Liver (tissue), 9 donors: ENCODE data around the gene DTNB. TPM values are rescaled to one million over a fixed set of nuclear protein-coding genes. Genes with fewer than 3 reads are reported as not detected.
"Not testable (repeated sequence)": the region's sequence is repeated elsewhere in the genome, so short reads cannot be mapped to it uniquely, and the experiment has no call there.

Experiments
- DNase-seq: peaks from one replicate; pipeline ENCODE4 v3.0.0-alpha.2; 2017; ENCODE audit warnings: low spot score
- H3K27ac ChIP-seq, 2 donors: one replicate each; pipeline ENCODE4 v1.7.0; 2013; ENCODE audit warnings: inconsistent platforms in 2 of 2, low read length in 2 of 2, control low read depth in 1 of 2, low read depth in 1 of 2, mild to moderate bottlenecking in 1 of 2
- H3K27me3 ChIP-seq, 4 donors: one replicate each; pipeline versions ENCODE4 v1.6.1 to v1.7.0; 2013; ENCODE audit warnings: low read length in 3 of 4, inconsistent platforms in 1 of 4, mild to moderate bottlenecking in 1 of 4, moderate library complexity in 1 of 4; ENCODE audit not compliant: control insufficient read depth in 4 of 4, insufficient read depth in 4 of 4
- H3K36me3 ChIP-seq, 4 donors: one replicate each; pipeline versions ENCODE4 v1.6.1 to v1.7.0; 2013; ENCODE audit warnings: low read length in 3 of 4, mild to moderate bottlenecking in 3 of 4, low read depth in 1 of 4, moderate library complexity in 1 of 4; ENCODE audit not compliant: control insufficient read depth in 4 of 4, insufficient read depth in 3 of 4
- H3K4me1 ChIP-seq, 4 donors: one replicate each; pipeline versions ENCODE4 v1.6.1 to v1.7.0; 2013; ENCODE audit warnings: low read length in 3 of 4, mild to moderate bottlenecking in 3 of 4, moderate library complexity in 1 of 4; ENCODE audit not compliant: control insufficient read depth in 4 of 4, insufficient read depth in 4 of 4
- H3K4me3 ChIP-seq, 3 donors: one replicate each; pipeline versions ENCODE4 v1.6.1 to v1.7.0; 2013; ENCODE audit warnings: low read length in 3 of 3, control low read depth in 1 of 3, low read depth in 1 of 3, mild to moderate bottlenecking in 1 of 3
- H3K9ac ChIP-seq, 2 donors: one replicate each; pipeline ENCODE4 v1.7.0; 2013; ENCODE audit warnings: low read length in 2 of 2, mild to moderate bottlenecking in 2 of 2, moderate library complexity in 2 of 2, control low read depth in 1 of 2, low read depth in 1 of 2
- H3K9me3 ChIP-seq, 4 donors: one replicate each; pipeline versions ENCODE4 v1.6.1 to v1.7.0; 2013; ENCODE audit warnings: low read length in 3 of 4; ENCODE audit not compliant: control insufficient read depth in 4 of 4
- EGR1 ChIP-seq, 2 donors: IDR thresholded peaks; 2 replicates each; pipeline ENCODE4 v1.6.1; 2016 to 2018; ENCODE audit warnings: antibody characterized with exemption in 2 of 2, low read depth in 2 of 2
- FOXA1 ChIP-seq: IDR thresholded peaks from 2 replicates; pipeline ENCODE4 v1.6.1; 2016; ENCODE audit warnings: antibody characterized with exemption
- FOXA2 ChIP-seq: IDR thresholded peaks from 2 replicates; pipeline ENCODE4 v1.6.1; 2016; ENCODE audit warnings: antibody characterized with exemption
- GABPA ChIP-seq, 2 donors: IDR thresholded peaks in 1 of 2; conservative IDR thresholded peaks in 1 of 2; 2 replicates each; pipeline ENCODE4 v1.6.1; 2016; ENCODE audit warnings: antibody characterized with exemption in 2 of 2, mild to moderate bottlenecking in 1 of 2, moderate library complexity in 1 of 2
- HNF4A ChIP-seq, 2 donors: conservative IDR thresholded peaks; 2 replicates each; pipeline ENCODE4 v1.6.1; 2016; ENCODE audit warnings: antibody characterized with exemption in 2 of 2, mild to moderate bottlenecking in 2 of 2
- HNF4G ChIP-seq: IDR thresholded peaks from 2 replicates; pipeline ENCODE4 v1.6.1; 2016; ENCODE audit warnings: antibody characterized with exemption
- JUND ChIP-seq, 2 donors: IDR thresholded peaks; 2 replicates each; pipeline ENCODE4 v1.6.1; 2016; ENCODE audit warnings: antibody characterized with exemption in 2 of 2
- NR2F2 ChIP-seq: IDR thresholded peaks from 2 replicates; pipeline ENCODE4 v1.6.1; 2016; ENCODE audit warnings: antibody characterized with exemption
- RAD21 ChIP-seq, 2 donors: IDR thresholded peaks; 2 replicates each; pipeline ENCODE4 v1.6.1; 2016; ENCODE audit warnings: antibody characterized with exemption in 2 of 2, mild to moderate bottlenecking in 2 of 2
- RXRA ChIP-seq, 2 donors: IDR thresholded peaks; 2 replicates each; pipeline ENCODE4 v1.6.1; 2017 to 2018; ENCODE audit warnings: antibody characterized with exemption in 2 of 2, mild to moderate bottlenecking in 1 of 2
- SP1 ChIP-seq: IDR thresholded peaks from 2 replicates; pipeline ENCODE4 v1.6.1; 2018; ENCODE audit warnings: antibody characterized with exemption, mild to moderate bottlenecking
- TAF1 ChIP-seq: conservative IDR thresholded peaks from 2 replicates; pipeline ENCODE4 v1.6.1; 2016; ENCODE audit warnings: antibody characterized with exemption, mild to moderate bottlenecking
- YY1 ChIP-seq: IDR thresholded peaks from 2 replicates; pipeline ENCODE4 v1.6.1; 2016; ENCODE audit warnings: antibody characterized with exemption, mild to moderate bottlenecking
- WGBS: extraction: QIAGEN DNeasy Blood & Tissue Kit; methylation state at CpG from one replicate; pipeline ENCODE4 v1.1.7; 2013; 5-methylcytosine and 5-hydroxymethylcytosine counted together
- polyA plus RNA-seq, 2 donors: library from polyadenylated mRNA; stranded (reverse) in 1 of 2; unstranded in 1 of 2; fragments of 200-250 nt in 1 of 2; fragments of >200 nt in 1 of 2; fragmentation: Nextera tagmentation in 1 of 2; extraction: Ambion mirVana in 1 of 2; gene quantifications; one replicate each; pipeline versions ENCODE4 v1.2.1 to v1.2.3, GENCODE V29; 2013 to 2015
- total RNA-seq, 2 donors: library from RNA; depleted of rRNA; stranded (reverse); fragments of >200 nt; gene quantifications; one replicate each; pipeline ENCODE4 v1.2.3, GENCODE V29; 2014
- TF ChIP-seq, protein P1 (sequence below): IDR thresholded peaks from 2 replicates; pipeline ENCODE4 v1.6.1; 2016; ENCODE audit warnings: antibody characterized with exemption
- TF ChIP-seq, protein P2 (sequence below): fragments of 150-350 bp; IDR thresholded peaks from 2 replicates; pipeline ENCODE4 v1.5.1; 2017; ENCODE audit warnings: improper control_type of control experiment, low read depth, low read length; ENCODE audit not compliant: missing input control
- TF ChIP-seq, protein P3 (sequence below): IDR thresholded peaks from 2 replicates; pipeline ENCODE4 v1.6.1; 2016; ENCODE audit warnings: antibody characterized with exemption
- TF ChIP-seq, protein P4 (sequence below): IDR thresholded peaks from 2 replicates; pipeline ENCODE4 v1.6.1; 2016; ENCODE audit warnings: antibody characterized with exemption, mild to moderate bottlenecking
- donor health status: healthy.
- donor health status: healthy.
- donor health status: healthy.
- donor health status: healthy.
- donor health status: healthy.

DTNB gene
- total and polyA plus RNA-seq, 4 donors: 3.3 to 10.5 (median 6.4) TPM

DNA sequence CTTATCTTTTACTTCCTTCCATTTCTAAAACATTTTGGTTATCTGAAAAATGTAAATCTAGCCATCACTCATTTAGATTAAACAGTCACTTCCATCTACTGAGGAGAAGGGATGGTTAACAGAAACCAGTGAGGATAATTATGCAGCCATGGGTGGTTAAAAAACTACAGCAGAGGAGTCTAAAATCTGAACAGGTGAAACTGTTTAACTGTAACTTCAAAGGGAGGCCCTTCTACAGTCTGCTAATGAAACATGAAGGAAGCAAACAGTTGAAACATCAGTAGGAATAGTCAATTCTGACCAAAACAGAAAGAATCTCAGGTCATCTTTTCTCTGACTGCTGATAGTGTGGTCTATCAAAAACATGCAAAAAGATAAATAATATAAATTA is 71.0 kb downstream of the DTNB start:
- no peak for DNase-seq
- Histone ChIP-seq H3K4me3 (no peak overlapping the region), H3K27me3 (no peaks in the 10 kb centered on the region), H3K36me3 (no peaks in the 10 kb centered on the region), H3K9ac (no peak overlapping the region), H3K27ac (no peak overlapping the region), H3K9me3 (no peaks in the 10 kb centered on the region), H3K4me1 (no peaks in the 10 kb centered on the region)
- TF ChIP-seq, protein P1, sequence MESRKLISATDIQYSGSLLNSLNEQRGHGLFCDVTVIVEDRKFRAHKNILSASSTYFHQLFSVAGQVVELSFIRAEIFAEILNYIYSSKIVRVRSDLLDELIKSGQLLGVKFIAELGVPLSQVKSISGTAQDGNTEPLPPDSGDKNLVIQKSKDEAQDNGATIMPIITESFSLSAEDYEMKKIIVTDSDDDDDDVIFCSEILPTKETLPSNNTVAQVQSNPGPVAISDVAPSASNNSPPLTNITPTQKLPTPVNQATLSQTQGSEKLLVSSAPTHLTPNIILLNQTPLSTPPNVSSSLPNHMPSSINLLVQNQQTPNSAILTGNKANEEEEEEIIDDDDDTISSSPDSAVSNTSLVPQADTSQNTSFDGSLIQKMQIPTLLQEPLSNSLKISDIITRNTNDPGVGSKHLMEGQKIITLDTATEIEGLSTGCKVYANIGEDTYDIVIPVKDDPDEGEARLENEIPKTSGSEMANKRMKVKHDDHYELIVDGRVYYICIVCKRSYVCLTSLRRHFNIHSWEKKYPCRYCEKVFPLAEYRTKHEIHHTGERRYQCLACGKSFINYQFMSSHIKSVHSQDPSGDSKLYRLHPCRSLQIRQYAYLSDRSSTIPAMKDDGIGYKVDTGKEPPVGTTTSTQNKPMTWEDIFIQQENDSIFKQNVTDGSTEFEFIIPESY: no peak
- TF ChIP-seq HNF4A (conservative IDR thresholded peaks at IDR 0.05): no peak
- no peak for TF ChIP-seq TAF1
- no peak for TF ChIP-seq FOXA1
- no peak for TF ChIP-seq JUND (IDR thresholded peaks at IDR 0.05)
- no peak for TF ChIP-seq GABPA (IDR thresholded peaks at IDR 0.05 in 1 of 2, conservative IDR thresholded peaks at IDR 0.05 in 1 of 2)
- no peak for TF ChIP-seq NR2F2
- no peak for TF ChIP-seq FOXA2
- TF ChIP-seq, protein P2, sequence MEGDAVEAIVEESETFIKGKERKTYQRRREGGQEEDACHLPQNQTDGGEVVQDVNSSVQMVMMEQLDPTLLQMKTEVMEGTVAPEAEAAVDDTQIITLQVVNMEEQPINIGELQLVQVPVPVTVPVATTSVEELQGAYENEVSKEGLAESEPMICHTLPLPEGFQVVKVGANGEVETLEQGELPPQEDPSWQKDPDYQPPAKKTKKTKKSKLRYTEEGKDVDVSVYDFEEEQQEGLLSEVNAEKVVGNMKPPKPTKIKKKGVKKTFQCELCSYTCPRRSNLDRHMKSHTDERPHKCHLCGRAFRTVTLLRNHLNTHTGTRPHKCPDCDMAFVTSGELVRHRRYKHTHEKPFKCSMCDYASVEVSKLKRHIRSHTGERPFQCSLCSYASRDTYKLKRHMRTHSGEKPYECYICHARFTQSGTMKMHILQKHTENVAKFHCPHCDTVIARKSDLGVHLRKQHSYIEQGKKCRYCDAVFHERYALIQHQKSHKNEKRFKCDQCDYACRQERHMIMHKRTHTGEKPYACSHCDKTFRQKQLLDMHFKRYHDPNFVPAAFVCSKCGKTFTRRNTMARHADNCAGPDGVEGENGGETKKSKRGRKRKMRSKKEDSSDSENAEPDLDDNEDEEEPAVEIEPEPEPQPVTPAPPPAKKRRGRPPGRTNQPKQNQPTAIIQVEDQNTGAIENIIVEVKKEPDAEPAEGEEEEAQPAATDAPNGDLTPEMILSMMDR: no peak
- no peak for TF ChIP-seq EGR1 (IDR thresholded peaks at IDR 0.05; ENCODE audit: low read depth in 2 of 2)
- TF ChIP-seq HNF4G: no peak
- TF ChIP-seq, protein P3, sequence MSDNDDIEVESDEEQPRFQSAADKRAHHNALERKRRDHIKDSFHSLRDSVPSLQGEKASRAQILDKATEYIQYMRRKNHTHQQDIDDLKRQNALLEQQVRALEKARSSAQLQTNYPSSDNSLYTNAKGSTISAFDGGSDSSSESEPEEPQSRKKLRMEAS: no peak

DNA sequence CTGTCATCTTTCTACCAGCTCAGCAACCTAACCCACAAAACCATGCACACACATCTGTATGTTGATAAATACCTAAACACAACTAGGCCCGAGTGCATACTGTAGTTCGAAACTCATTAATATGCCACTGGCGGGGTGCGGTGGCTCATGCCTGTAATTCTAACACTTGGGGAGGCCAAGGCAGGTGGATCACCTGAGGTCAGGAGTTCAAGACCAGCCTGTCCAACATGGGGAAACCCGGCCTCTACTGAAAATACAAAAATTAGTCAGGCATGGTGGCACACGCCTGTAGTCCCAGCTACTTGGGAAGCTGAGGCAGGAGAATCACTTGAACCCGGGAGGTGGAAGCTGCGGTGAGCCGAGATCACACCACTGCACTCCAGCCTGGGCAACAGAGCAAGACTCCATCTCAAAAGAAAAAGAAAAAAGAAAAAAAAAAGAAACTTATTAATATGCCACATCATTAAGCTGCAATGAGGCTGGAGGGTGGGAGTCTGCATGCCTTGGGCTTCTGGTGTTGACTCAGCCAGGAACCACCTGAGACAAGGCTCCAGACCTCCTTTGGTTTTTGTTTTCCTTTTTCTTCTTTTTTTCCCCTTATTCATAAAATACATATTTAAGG is 71.6 kb downstream of the DTNB start:
- WGBS: 95% methylated on average over 9 of the region's 9 CpGs
- H3K4me3 ChIP-seq, H3K4me1 ChIP-seq, H3K36me3 ChIP-seq, DNase-seq, H3K27me3 ChIP-seq, H3K9ac ChIP-seq, H3K27ac ChIP-seq, H3K9me3 ChIP-seq: not testable (repeated sequence)

DNA sequence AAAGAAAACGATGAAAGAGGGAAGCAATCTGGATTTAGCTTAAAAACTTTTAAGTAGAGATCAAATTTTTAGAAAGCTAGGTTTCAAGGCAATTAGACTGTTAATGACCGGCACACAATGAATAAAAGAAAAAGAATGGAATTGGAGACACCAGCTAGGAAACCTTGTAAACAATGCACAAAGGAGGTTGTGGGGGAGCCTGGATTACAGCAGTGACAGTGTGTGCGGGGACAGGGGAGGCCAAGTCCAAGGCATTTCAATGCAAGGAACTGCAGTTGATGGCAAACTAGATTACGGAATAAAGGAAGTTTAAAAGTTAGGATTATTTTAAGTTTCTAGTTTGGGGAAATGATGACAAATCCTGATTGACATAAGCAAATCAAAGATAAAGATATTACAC is 74.5 kb downstream of the DTNB start:
- no peaks in the 10 kb centered on the region for H3K36me3 ChIP-seq
- H3K27ac ChIP-seq: no peak overlapping the region
- H3K4me3 ChIP-seq: no peak overlapping the region
- H3K9me3 ChIP-seq: no peaks in the 10 kb centered on the region
- H3K9ac ChIP-seq: no peak overlapping the region
- DNase-seq: no peak
- H3K4me1 ChIP-seq: no peaks in the 10 kb centered on the region
- WGBS: 92% methylated on average over 4 of the region's 4 CpGs
- H3K27me3 ChIP-seq: no peaks in the 10 kb centered on the region
- TF ChIP-seq SP1 (no peak), JUND (IDR thresholded peaks at IDR 0.05) (no peak), FOXA2 (no peak), RAD21 (IDR thresholded peaks at IDR 0.05) (no peak), YY1 (no peak), TAF1 (no peak), GABPA (IDR thresholded peaks at IDR 0.05 in 1 of 2, conservative IDR thresholded peaks at IDR 0.05 in 1 of 2) (no peak), EGR1 (IDR thresholded peaks at IDR 0.05; ENCODE audit: low read depth in 2 of 2) (no peak), RXRA (IDR thresholded peaks at IDR 0.05) (no peak)
- TF ChIP-seq, protein P3: no peak
- TF ChIP-seq, protein P4, sequence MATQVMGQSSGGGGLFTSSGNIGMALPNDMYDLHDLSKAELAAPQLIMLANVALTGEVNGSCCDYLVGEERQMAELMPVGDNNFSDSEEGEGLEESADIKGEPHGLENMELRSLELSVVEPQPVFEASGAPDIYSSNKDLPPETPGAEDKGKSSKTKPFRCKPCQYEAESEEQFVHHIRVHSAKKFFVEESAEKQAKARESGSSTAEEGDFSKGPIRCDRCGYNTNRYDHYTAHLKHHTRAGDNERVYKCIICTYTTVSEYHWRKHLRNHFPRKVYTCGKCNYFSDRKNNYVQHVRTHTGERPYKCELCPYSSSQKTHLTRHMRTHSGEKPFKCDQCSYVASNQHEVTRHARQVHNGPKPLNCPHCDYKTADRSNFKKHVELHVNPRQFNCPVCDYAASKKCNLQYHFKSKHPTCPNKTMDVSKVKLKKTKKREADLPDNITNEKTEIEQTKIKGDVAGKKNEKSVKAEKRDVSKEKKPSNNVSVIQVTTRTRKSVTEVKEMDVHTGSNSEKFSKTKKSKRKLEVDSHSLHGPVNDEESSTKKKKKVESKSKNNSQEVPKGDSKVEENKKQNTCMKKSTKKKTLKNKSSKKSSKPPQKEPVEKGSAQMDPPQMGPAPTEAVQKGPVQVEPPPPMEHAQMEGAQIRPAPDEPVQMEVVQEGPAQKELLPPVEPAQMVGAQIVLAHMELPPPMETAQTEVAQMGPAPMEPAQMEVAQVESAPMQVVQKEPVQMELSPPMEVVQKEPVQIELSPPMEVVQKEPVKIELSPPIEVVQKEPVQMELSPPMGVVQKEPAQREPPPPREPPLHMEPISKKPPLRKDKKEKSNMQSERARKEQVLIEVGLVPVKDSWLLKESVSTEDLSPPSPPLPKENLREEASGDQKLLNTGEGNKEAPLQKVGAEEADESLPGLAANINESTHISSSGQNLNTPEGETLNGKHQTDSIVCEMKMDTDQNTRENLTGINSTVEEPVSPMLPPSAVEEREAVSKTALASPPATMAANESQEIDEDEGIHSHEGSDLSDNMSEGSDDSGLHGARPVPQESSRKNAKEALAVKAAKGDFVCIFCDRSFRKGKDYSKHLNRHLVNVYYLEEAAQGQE: no peak
